ENCODE data around the gene BTAF1. TPM values are rescaled to one million over a fixed set of nuclear protein-coding genes. Genes with fewer than 3 reads are reported as not detected.
A peak's percentile ranks its signal among the peaks of the same experiment; 100 is the strongest.
"Not testable (repeated sequence)": the region's sequence is repeated elsewhere in the genome, so short reads cannot be mapped to it uniquely, and the experiment has no call there.

BTAF1 gene
- polyA plus RNA-seq, 4 donors, result 4.6 to 42.8 (median 6.1) TPM

GRCh38 chr10:92003258-92003657 lies 79.7 kb downstream of the BTAF1 start:
- DNase-seq, result no peak
- WGBS, 3 donors, result 86 to 95% (median 89%) methylated on average over 2 of the region's 2 CpGs
- H3K27me3 ChIP-seq (ENCODE audit: control insufficient read depth in 3 of 3, insufficient read depth in 3 of 3, low read length in 3 of 3), result no peaks in the 10 kb centered on the region
- no peaks in the 10 kb centered on the region for H3K4me1 ChIP-seq (ENCODE audit: control insufficient read depth in 3 of 3, insufficient read depth in 2 of 3, low read depth in 1 of 3, low read length in 2 of 3)
- no peak overlapping the region for H3K27ac ChIP-seq (ENCODE audit: low read depth in 1 of 3, low read length in 2 of 3)
- no peak overlapping the region for H3K4me3 ChIP-seq (ENCODE audit: low read depth in 1 of 3, low read length in 3 of 3)
- H3K36me3 ChIP-seq (ENCODE audit: control insufficient read depth in 3 of 3, insufficient read depth in 2 of 3, low read depth in 1 of 3, low read length in 3 of 3), result peaks cover 0 to 23% (median 2%) of the 10 kb centered on the region in 3 donors
- peaks cover 0 to 7% of the 10 kb centered on the region in 2 donors for H3K9me3 ChIP-seq (ENCODE audit: control insufficient read depth in 2 of 2, insufficient read depth in 1 of 2, low read depth in 1 of 2, low read length in 1 of 2)
- no peak for FAIRE-seq

- no peak overlapping the region for H3K27ac ChIP-seq (ENCODE audit: low read depth in 1 of 3, low read length in 2 of 3)
- no peak overlapping the region for H3K4me3 ChIP-seq (ENCODE audit: low read depth in 1 of 3, low read length in 3 of 3)
- peak; percentile 10 for FAIRE-seq
- peaks cover 0 to 6% of the 10 kb centered on the region in 2 donors for H3K9me3 ChIP-seq (ENCODE audit: control insufficient read depth in 2 of 2, insufficient read depth in 1 of 2, low read depth in 1 of 2, low read length in 1 of 2)
- no peaks in the 10 kb centered on the region for H3K27me3 ChIP-seq (ENCODE audit: control insufficient read depth in 3 of 3, insufficient read depth in 3 of 3, low read length in 3 of 3)
- peaks cover 4 to 17% (median 6%) of the 10 kb centered on the region in 3 donors for H3K36me3 ChIP-seq (ENCODE audit: control insufficient read depth in 3 of 3, insufficient read depth in 2 of 3, low read depth in 1 of 3, low read length in 3 of 3)
- no peak for DNase-seq
- 93 to 97% (median 96%) methylated on average over 1 of the region's 1 CpG for WGBS, 3 donors
- H3K4me1 ChIP-seq (ENCODE audit: control insufficient read depth in 3 of 3, insufficient read depth in 2 of 3, low read depth in 1 of 3, low read length in 2 of 3), result no peaks in the 10 kb centered on the region
These were observed 82.4 kb downstream of the BTAF1 start for GRCh38 chr10:92005978-92006377.

- Histone ChIP-seq H3K27me3 (ENCODE audit: control insufficient read depth in 3 of 3, insufficient read depth in 3 of 3, low read length in 3 of 3) (no peaks in the 10 kb centered on the region), H3K4me3 (ENCODE audit: low read depth in 1 of 3, low read length in 3 of 3) (no peak overlapping the region), H3K9me3 (ENCODE audit: control insufficient read depth in 2 of 2, insufficient read depth in 1 of 2, low read depth in 1 of 2, low read length in 1 of 2) (peaks cover 0 to 2% of the 10 kb centered on the region in 2 donors), H3K36me3 (ENCODE audit: control insufficient read depth in 3 of 3, insufficient read depth in 2 of 3, low read depth in 1 of 3, low read length in 3 of 3) (peaks cover 4 to 20% (median 15%) of the 10 kb centered on the region in 3 donors), H3K27ac (ENCODE audit: low read depth in 1 of 3, low read length in 2 of 3) (no peak overlapping the region), H3K4me1 (ENCODE audit: control insufficient read depth in 3 of 3, insufficient read depth in 2 of 3, low read depth in 1 of 3, low read length in 2 of 3) (no peaks in the 10 kb centered on the region)
- FAIRE-seq, result no peak
- 94 to 100% (median 100%) methylated on average over 1 of the region's 1 CpG for WGBS, 3 donors
- DNase-seq, result no peak
These were observed 85.9 kb downstream of the BTAF1 start for GRCh38 chr10:92009445-92009844.

GRCh38 chr10:92010047-92010735 lies 86.6 kb downstream of the BTAF1 start:
- H3K36me3 ChIP-seq (ENCODE audit: control insufficient read depth in 3 of 3, insufficient read depth in 2 of 3, low read depth in 1 of 3, low read length in 3 of 3), result peaks cover 4 to 19% (median 15%) of the 10 kb centered on the region in 3 donors
- FAIRE-seq (no peak), DNase-seq (no peak)

GRCh38 chr10:92011560-92012214 lies 88.1 kb downstream of the BTAF1 start:
- 89 to 93% (median 91%) methylated on average over 2 of the region's 2 CpGs for WGBS, 3 donors
- DNase-seq, result peak in 1 of 2 donors; percentile 4
- FAIRE-seq, result no peak

More at GRCh38 chr10:92010047-92010735, 86.6 kb downstream of the BTAF1 start:
- Histone ChIP-seq H3K4me1 (ENCODE audit: control insufficient read depth in 3 of 3, insufficient read depth in 2 of 3, low read depth in 1 of 3, low read length in 2 of 3) (no peaks in the 10 kb centered on the region), H3K9me3 (ENCODE audit: control insufficient read depth in 2 of 2, insufficient read depth in 1 of 2, low read depth in 1 of 2, low read length in 1 of 2) (no peaks in the 10 kb centered on the region), H3K4me3 (ENCODE audit: low read depth in 1 of 3, low read length in 3 of 3) (no peak overlapping the region), H3K27ac (ENCODE audit: low read depth in 1 of 3, low read length in 2 of 3) (no peak overlapping the region), H3K27me3 (ENCODE audit: control insufficient read depth in 3 of 3, insufficient read depth in 3 of 3, low read length in 3 of 3) (no peaks in the 10 kb centered on the region)

GRCh38 chr10:92014620-92015019 lies 91.0 kb downstream of the BTAF1 start:
- no peak overlapping the region for H3K4me3 ChIP-seq (ENCODE audit: low read depth in 1 of 3, low read length in 3 of 3)
- no peaks in the 10 kb centered on the region for H3K9me3 ChIP-seq (ENCODE audit: control insufficient read depth in 2 of 2, insufficient read depth in 1 of 2, low read depth in 1 of 2, low read length in 1 of 2)
- H3K4me1 ChIP-seq (ENCODE audit: control insufficient read depth in 3 of 3, insufficient read depth in 2 of 3, low read depth in 1 of 3, low read length in 2 of 3), result no peaks in the 10 kb centered on the region
- WGBS, 3 donors, result 72 to 89% (median 84%) methylated on average over 1 of the region's 1 CpG
- no peak for FAIRE-seq
- H3K36me3 ChIP-seq (ENCODE audit: control insufficient read depth in 3 of 3, insufficient read depth in 2 of 3, low read depth in 1 of 3, low read length in 3 of 3), result peaks cover 9 to 20% (median 16%) of the 10 kb centered on the region in 3 donors
- DNase-seq, result no peak
- H3K27me3 ChIP-seq (ENCODE audit: control insufficient read depth in 3 of 3, insufficient read depth in 3 of 3, low read length in 3 of 3), result no peaks in the 10 kb centered on the region
- H3K27ac ChIP-seq (ENCODE audit: low read depth in 1 of 3, low read length in 2 of 3), result no peak overlapping the region

More at GRCh38 chr10:92011560-92012214, 88.1 kb downstream of the BTAF1 start:
- no peaks in the 10 kb centered on the region for H3K9me3 ChIP-seq (ENCODE audit: control insufficient read depth in 2 of 2, insufficient read depth in 1 of 2, low read depth in 1 of 2, low read length in 1 of 2)
- peaks cover 4 to 18% (median 17%) of the 10 kb centered on the region in 3 donors for H3K36me3 ChIP-seq (ENCODE audit: control insufficient read depth in 3 of 3, insufficient read depth in 2 of 3, low read depth in 1 of 3, low read length in 3 of 3)
- H3K27ac ChIP-seq (ENCODE audit: low read depth in 1 of 3, low read length in 2 of 3), result no peak overlapping the region
- H3K4me3 ChIP-seq (ENCODE audit: low read depth in 1 of 3, low read length in 3 of 3), result no peak overlapping the region
- no peaks in the 10 kb centered on the region for H3K4me1 ChIP-seq (ENCODE audit: control insufficient read depth in 3 of 3, insufficient read depth in 2 of 3, low read depth in 1 of 3, low read length in 2 of 3)
- H3K27me3 ChIP-seq (ENCODE audit: control insufficient read depth in 3 of 3, insufficient read depth in 3 of 3, low read length in 3 of 3), result no peaks in the 10 kb centered on the region

DNA sequence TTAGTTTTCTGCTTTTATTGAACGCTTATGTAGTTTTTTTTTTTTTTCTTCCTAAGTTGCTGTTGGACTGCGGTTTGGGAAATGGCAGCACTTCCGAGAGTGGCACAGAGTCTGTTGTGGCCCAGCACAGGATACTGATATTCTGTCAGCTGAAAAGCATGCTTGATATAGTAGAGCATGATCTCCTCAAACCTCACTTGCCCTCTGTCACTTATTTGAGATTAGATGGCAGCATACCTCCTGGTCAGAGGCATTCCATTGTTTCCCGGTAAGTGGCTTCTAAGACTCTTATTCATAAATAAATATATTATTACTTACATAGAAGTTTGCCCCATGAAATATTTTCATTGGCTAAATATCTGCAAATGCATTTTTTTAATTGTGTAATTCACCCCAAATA lies 101.1 kb downstream of the BTAF1 start:
- no peak for FAIRE-seq
- Histone ChIP-seq H3K4me1 (ENCODE audit: control insufficient read depth in 3 of 3, insufficient read depth in 2 of 3, low read depth in 1 of 3, low read length in 2 of 3) (no peaks in the 10 kb centered on the region), H3K36me3 (ENCODE audit: control insufficient read depth in 3 of 3, insufficient read depth in 2 of 3, low read depth in 1 of 3, low read length in 3 of 3) (peaks cover 8 to 25% (median 18%) of the 10 kb centered on the region in 3 donors), H3K27me3 (ENCODE audit: control insufficient read depth in 3 of 3, insufficient read depth in 3 of 3, low read length in 3 of 3) (no peaks in the 10 kb centered on the region), H3K4me3 (ENCODE audit: low read depth in 1 of 3, low read length in 3 of 3) (no peak overlapping the region), H3K27ac (ENCODE audit: low read depth in 1 of 3, low read length in 2 of 3) (no peak overlapping the region), H3K9me3 (ENCODE audit: control insufficient read depth in 2 of 2, insufficient read depth in 1 of 2, low read depth in 1 of 2, low read length in 1 of 2) (no peaks in the 10 kb centered on the region)
- 93 to 95% (median 94%) methylated on average over 4 of the region's 4 CpGs for WGBS, 3 donors
- DNase-seq, result no peak

- not testable (repeated sequence) for H3K9me3 ChIP-seq (ENCODE audit: control insufficient read depth in 2 of 2, insufficient read depth in 1 of 2, low read depth in 1 of 2, low read length in 1 of 2); H3K27me3 ChIP-seq (ENCODE audit: control insufficient read depth in 3 of 3, insufficient read depth in 3 of 3, low read length in 3 of 3); DNase-seq; H3K4me3 ChIP-seq (ENCODE audit: low read depth in 1 of 3, low read length in 3 of 3); FAIRE-seq; H3K4me1 ChIP-seq (ENCODE audit: control insufficient read depth in 3 of 3, insufficient read depth in 2 of 3, low read depth in 1 of 3, low read length in 2 of 3); H3K27ac ChIP-seq (ENCODE audit: low read depth in 1 of 3, low read length in 2 of 3)
- H3K36me3 ChIP-seq (ENCODE audit: control insufficient read depth in 3 of 3, insufficient read depth in 2 of 3, low read depth in 1 of 3, low read length in 3 of 3), result peaks cover 8 to 23% (median 18%) of the 10 kb centered on the region in 3 donors
- 95 to 99% (median 98%) methylated on average over 3 of the region's 3 CpGs for WGBS, 3 donors
These were observed 101.8 kb downstream of the BTAF1 start for GRCh38 chr10:92025340-92025739.
